D721Med (cell line): ENCODE results near the gene ADARB2.

ENCODE experiments used
- DNase-seq: peaks from one replicate; pipeline ENCODE4 v3.0.0; 2011; ENCODE audit warnings: low spot score; ENCODE audit not compliant: insufficient read length
- FAIRE-seq: peaks from 2 replicates; lab custom pipeline; 2011; peaks lifted over from hg19 to GRCh38; lab: Jason Lieb, UNC
- TF ChIP-seq, protein P1 (sequence below): IDR thresholded peaks from 2 replicates; pipeline ENCODE4 v1.5.1; 2012; ENCODE audit warnings: mild to moderate bottlenecking, control low read depth; ENCODE audit not compliant: insufficient read depth; ENCODE audit errors: missing control alignments

ADARB2 gene

DNA sequence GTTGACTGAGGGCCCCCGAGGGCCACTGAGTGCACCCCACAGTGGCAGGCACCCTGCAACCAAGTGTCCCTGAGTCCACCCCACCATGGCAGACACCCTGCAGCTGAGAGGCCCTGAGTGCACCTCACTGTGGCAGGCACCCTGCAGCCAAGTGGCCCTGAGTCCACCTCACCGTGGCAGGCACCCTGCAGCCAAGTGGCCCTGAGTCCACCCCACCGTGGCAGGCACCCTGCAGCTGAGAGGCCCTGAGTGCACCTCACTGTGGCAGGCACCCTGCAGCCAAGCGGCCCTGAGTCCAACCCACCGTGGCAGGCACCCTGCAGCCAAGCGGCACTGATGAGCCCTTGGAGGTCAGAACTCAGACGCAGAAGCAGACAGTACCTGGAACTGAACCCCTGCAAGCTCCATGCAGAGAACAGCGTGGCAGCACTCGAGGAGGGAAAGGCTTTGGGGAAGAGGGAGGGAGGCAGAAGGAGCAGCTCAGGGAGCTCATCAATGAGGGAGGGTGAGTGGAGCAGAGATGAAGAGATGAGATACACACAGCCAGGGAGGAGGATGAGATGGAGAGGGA, 524.7 kb downstream of the ADARB2 start:
- no peak for DNase-seq
- FAIRE-seq = no peak
- TF ChIP-seq, protein P1, sequence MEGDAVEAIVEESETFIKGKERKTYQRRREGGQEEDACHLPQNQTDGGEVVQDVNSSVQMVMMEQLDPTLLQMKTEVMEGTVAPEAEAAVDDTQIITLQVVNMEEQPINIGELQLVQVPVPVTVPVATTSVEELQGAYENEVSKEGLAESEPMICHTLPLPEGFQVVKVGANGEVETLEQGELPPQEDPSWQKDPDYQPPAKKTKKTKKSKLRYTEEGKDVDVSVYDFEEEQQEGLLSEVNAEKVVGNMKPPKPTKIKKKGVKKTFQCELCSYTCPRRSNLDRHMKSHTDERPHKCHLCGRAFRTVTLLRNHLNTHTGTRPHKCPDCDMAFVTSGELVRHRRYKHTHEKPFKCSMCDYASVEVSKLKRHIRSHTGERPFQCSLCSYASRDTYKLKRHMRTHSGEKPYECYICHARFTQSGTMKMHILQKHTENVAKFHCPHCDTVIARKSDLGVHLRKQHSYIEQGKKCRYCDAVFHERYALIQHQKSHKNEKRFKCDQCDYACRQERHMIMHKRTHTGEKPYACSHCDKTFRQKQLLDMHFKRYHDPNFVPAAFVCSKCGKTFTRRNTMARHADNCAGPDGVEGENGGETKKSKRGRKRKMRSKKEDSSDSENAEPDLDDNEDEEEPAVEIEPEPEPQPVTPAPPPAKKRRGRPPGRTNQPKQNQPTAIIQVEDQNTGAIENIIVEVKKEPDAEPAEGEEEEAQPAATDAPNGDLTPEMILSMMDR = no peak

DNA sequence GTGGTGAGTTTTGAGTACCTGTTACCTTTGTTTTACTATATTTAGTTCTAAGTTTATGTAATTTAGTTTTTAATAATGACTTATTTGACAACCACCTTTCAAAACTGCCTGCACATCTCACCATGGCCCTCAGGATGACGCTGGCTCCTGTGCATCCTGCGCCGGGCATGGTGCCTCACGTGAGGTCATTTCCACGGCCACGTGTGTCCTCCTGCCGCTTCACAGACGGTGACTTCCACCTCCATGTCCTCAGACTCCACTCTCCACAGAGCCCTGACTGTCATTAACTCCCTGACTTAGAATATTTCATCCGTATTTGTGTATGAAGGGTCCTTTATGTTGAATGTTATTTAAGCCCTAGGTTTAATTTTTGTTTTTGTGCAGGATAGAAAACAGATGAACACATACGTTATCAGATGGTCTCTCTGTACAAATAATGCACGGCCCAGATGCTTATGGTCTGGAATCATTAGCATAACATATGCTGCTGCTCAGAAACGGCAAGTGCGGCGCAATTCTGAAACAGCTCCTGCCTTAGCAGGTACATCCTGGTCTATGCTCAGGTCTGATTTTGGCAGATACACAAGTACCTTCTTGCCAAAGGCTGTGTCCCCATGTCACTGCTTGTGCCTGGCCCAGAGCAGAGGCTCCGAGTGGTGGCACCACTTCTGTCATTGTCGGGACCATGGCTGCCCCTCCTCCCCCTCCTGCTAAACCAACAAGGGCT, 525.3 kb downstream of the ADARB2 start:
- FAIRE-seq = no peak
- TF ChIP-seq, protein P1 = no peak
- no peak for DNase-seq

DNA sequence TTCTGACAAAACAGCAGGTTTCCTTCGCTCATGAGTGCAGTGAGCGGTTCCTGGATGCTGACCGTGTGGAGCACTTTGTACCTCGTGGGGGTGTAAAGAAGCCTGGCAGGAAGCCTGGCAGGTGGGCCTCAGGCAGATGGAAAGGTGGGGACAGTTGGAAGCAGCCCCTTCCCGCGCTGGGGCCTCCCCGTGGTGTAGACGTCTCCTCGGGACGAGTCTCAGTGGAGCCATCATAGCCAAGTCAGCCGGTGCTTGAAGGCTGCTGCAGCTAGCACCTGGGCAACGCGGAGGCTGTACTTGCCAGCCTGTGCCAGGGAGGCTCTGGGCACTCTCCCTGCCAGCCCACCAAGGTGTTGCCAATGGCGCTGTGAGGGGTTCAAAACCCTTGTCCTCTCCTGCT, 526.7 kb downstream of the ADARB2 start:
- TF ChIP-seq, protein P1 = no peak
- FAIRE-seq (no peak), DNase-seq (no peak)

DNA sequence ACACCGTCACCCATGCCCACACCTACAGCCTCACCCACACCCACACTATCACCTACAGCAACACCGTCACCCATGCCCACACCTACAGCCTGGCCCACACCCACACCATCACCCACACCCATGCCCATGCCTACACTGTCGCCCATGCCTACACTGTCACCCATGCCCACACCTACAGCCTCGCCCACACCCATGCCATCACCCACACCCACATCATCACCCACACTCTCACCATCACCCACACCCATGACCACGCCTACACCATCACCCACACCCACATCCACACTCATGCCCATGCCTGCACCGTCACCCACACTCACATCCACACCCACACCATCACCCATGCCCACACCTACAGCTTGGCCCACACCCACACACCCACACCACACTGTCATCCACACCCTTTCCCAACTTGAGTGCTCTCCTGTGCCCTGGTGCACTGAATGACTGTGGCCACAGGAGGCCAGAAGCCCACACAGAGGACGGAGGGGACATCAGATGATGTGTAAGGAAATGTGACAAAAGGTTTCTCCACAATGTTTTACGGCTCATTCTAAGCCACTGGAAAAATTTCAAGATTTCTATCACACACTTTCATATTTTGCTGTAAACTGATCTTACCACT, 527.9 kb downstream of the ADARB2 start:
- TF ChIP-seq, protein P1 = no peak
- FAIRE-seq = no peak
- no peak for DNase-seq

DNA sequence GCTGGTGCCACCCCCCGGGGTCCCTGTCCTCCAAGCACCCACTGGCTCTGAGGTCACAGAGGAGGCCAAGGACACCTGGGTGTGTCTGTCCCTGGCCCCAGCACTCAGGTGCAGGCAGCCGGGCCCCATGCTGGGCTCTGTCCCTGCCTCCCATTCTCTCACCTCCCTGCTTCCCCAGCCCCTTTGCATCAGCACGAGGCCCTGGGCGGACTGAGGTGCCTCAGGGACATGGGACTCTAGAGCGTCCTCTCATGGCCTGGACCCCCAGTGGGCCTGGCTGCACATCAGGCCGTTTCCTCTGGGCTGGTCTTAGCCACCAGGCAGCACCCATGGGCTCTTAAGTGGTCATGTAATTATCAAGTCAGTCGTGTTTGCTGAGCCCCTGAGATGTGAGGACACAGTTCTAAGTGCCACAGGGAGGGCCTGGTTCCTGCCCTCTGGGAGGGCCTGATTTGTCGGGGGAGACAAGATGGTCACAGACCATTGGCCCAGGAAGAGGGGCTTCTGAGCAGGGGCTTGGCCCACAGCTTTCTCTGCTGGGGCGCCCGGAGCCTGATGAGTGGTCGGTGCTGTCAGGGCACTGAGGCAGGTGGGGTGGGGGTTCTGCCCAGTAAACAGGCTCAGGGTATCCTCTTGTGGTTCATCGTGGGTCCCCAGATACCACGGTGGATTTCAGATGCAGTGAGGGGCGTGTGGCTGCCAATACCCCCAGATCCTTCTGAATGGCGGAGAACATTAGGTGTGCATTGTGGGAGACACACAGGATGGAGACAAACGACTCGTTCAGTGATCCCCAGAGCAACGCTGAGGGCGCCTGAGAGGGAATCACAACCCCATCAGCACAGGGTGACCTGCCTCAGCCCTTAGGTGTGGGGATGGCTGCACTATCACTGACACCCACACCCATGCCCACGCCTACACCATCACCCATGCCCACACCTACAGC, 528.7 kb downstream of the ADARB2 start:
- TF ChIP-seq, protein P1 = no peak
- no peak for FAIRE-seq
- no peak for DNase-seq

DNA sequence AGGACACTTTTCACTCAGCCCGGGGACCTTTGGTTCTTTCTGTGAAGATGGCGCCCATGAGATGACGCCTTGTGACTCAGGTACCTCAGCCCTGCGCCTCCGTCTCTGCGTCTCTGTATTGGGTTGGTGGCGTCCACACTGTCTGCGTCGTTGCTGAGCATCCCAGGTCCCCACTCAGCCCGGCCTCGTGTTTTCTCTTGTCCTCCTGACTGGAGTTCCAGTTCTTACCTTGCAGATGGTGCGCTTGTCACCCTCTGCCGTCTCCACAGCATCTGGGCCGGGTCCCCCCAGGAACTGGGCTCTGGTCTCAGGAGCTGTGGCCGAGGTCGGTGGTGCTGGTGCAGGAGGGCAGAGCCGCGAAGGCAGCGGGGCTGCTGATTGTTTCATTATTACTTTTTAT, 530.7 kb downstream of the ADARB2 start:
- TF ChIP-seq, protein P1 = no peak
- FAIRE-seq (no peak), DNase-seq (no peak)
